GM12878 (cell line): ENCODE measurements around the gene ZNF839. TPM values are rescaled to one million over a fixed set of nuclear protein-coding genes. Genes with fewer than 3 reads are reported as not detected.

Experiments
- ATAC-seq: fragments of 200-7000 bp; cut with Tn5 transposase; 3 replicates; pipeline ENCODE4 v1.9.1; 2020; ENCODE audit warnings: mild to moderate bottlenecking, moderate library complexity
- BruUV-seq: library from RNA; stranded (reverse); fragments of 400-500 nt; replicated peaks from 2 replicates; lab custom pipeline; 2021; lab: Mats Ljungman, UMichigan
- CTCF ChIA-PET: fragments of 300-600 bp; sonication (Branson Sonifier 250); formaldehyde crosslinking; extraction: SDS; loops from one replicate; lab custom pipeline; 2021; ENCODE audit warnings: inconsistent platforms; lab: Yijun Ruan, JAX
- POLR2A ChIA-PET: fragments of 350-600 bp; formaldehyde crosslinking; extraction: SDS; loops from one replicate; lab custom pipeline; 2021; ENCODE audit warnings: inconsistent platforms; lab: Charles Lee
- RAD21 ChIA-PET: fragments of 300-600 bp; sonication (Branson Sonifier 250); formaldehyde crosslinking; loops from one replicate; lab custom pipeline; 2023; ENCODE audit warnings: antibody characterized with exemption; ENCODE audit not compliant: unreplicated experiment; lab: Charles Lee
- SMC1A ChIA-PET: fragments of 300-600 bp; sonication (Branson Sonifier 250); formaldehyde crosslinking; loops from one replicate; lab custom pipeline; 2023; ENCODE audit not compliant: unreplicated experiment, uncharacterized antibody; lab: Charles Lee
- DNase-seq: peaks from one replicate; pipeline ENCODE4 v3.0.0-alpha.2; 2011; ENCODE audit warnings: low read depth, low spot score
- FAIRE-seq: peaks from 3 replicates; lab custom pipeline; 2011; peaks lifted over from hg19 to GRCh38; lab: Jason Lieb, UNC
- H2AFZ ChIP-seq: 2 replicates; pipeline ENCODE4 v1.6.0; 2011; ENCODE audit warnings: low read depth, low read length, control low read depth; ENCODE audit not compliant: control insufficient read depth
- H3K27ac ChIP-seq: 2 replicates; pipeline ENCODE4 v1.5.1; 2011; ENCODE audit warnings: control low read depth; ENCODE audit not compliant: control insufficient read depth, insufficient read depth
- H3K27me3 ChIP-seq, 2 experiments: replicated peaks in 1 of 2; 2 replicates each; pipeline versions ENCODE4 v1.6.0 to v1.6.1; 2011; ENCODE audit warnings: low read length in 1 of 2; ENCODE audit not compliant: control insufficient read depth in 2 of 2, insufficient read depth in 2 of 2
- H3K36me3 ChIP-seq, 2 experiments: 2 replicates each; pipeline ENCODE4 v1.5.1; 2011; ENCODE audit warnings: low read length in 1 of 2; ENCODE audit not compliant: control insufficient read depth in 2 of 2, insufficient read depth in 2 of 2
- H3K4me1 ChIP-seq: 2 replicates; pipeline ENCODE4 v1.6.1; 2011; ENCODE audit warnings: mild to moderate bottlenecking, low read length, moderate library complexity, mixed read lengths; ENCODE audit not compliant: control insufficient read depth, insufficient read depth
- H3K4me2 ChIP-seq: 2 replicates; pipeline ENCODE4 v1.6.0; 2011; ENCODE audit warnings: control low read depth; ENCODE audit not compliant: control insufficient read depth, insufficient read depth
- H3K4me3 ChIP-seq: fragments of 200-600 bp; sonication (generic); 2 replicates; pipeline ENCODE4 v1.5.1; 2016
- H3K79me2 ChIP-seq: 2 replicates; pipeline ENCODE4 v1.6.0; 2011; ENCODE audit warnings: low read length; ENCODE audit not compliant: control insufficient read depth, insufficient read depth
- H3K9ac ChIP-seq: 2 replicates; pipeline ENCODE4 v1.8.0; 2011; ENCODE audit warnings: low read length, control low read depth, mixed read lengths; ENCODE audit not compliant: control insufficient read depth, insufficient read depth
- H3K9me3 ChIP-seq: replicated peaks from 3 replicates; pipeline ENCODE4 v1.5.1; 2011; ENCODE audit warnings: mild to moderate bottlenecking, low read length; ENCODE audit not compliant: control insufficient read depth, insufficient read depth
- H4K20me1 ChIP-seq: 2 replicates; pipeline ENCODE4 v1.6.0; 2011; ENCODE audit not compliant: control insufficient read depth, insufficient read depth
- BCL3 ChIP-seq: IDR thresholded peaks from 2 replicates; pipeline ENCODE4 v1.6.1; 2011; ENCODE audit warnings: borderline replicate concordance, low read depth, mild to moderate bottlenecking, moderate library complexity, low read length; ENCODE audit not compliant: insufficient read depth, poor library complexity, severe bottlenecking
- BHLHE40 ChIP-seq, 2 experiments: fragments of 450-650 bp in 1 of 2; IDR thresholded peaks; 2 replicates each; pipeline ENCODE4 v1.6.1; 2011 to 2017; ENCODE audit warnings: low read depth in 2 of 2, borderline replicate concordance in 1 of 2, improper control_type of control experiment in 1 of 2, low read length in 1 of 2, mild to moderate bottlenecking in 1 of 2
- E4F1 ChIP-seq: fragments of 450-650 bp; IDR thresholded peaks from 2 replicates; pipeline ENCODE4 v1.6.1; 2018; ENCODE audit warnings: borderline replicate concordance, mild to moderate bottlenecking; ENCODE audit not compliant: partially characterized antibody
- IRF5 ChIP-seq: fragments of 450-650 bp; IDR thresholded peaks from 2 replicates; pipeline ENCODE4 v1.6.1; 2017; ENCODE audit warnings: borderline replicate concordance
- MYC ChIP-seq: IDR thresholded peaks from 2 replicates; pipeline ENCODE4 v1.6.1; 2011; ENCODE audit warnings: mild to moderate bottlenecking, low read length, moderate library complexity, inconsistent platforms; ENCODE audit not compliant: insufficient read depth, insufficient replicate concordance, insufficient read length, severe bottlenecking
- NFIC ChIP-seq: IDR thresholded peaks from 2 replicates; pipeline ENCODE4 v1.6.1; 2012; ENCODE audit warnings: low read depth, mild to moderate bottlenecking, inconsistent platforms, low read length, moderate library complexity
- PKNOX1 ChIP-seq: fragments of 450-650 bp; IDR thresholded peaks from 2 replicates; pipeline ENCODE4 v1.6.1; 2016; ENCODE audit warnings: mild to moderate bottlenecking
- PML ChIP-seq: IDR thresholded peaks from 2 replicates; pipeline ENCODE4 v1.6.1; 2012; ENCODE audit warnings: low read length, inconsistent platforms
- RELA ChIP-seq: fragments of 450-650 bp; IDR thresholded peaks from 2 replicates; pipeline ENCODE4 v1.8.0; 2014; ENCODE audit warnings: borderline replicate concordance; ENCODE audit not compliant: partially characterized antibody
- SIN3A ChIP-seq: IDR thresholded peaks from 2 replicates; pipeline ENCODE4 v1.6.1; 2012; ENCODE audit warnings: low read depth, low read length, improper control_type of control experiment
- TBL1XR1 ChIP-seq: IDR thresholded peaks from 2 replicates; pipeline ENCODE4 v1.6.1; 2012; ENCODE audit warnings: low read depth, low read length, improper control_type of control experiment
- TCF3 ChIP-seq: IDR thresholded peaks from 2 replicates; pipeline ENCODE4 v1.6.1; 2012; ENCODE audit warnings: low read depth, mild to moderate bottlenecking, low read length, borderline replicate concordance; ENCODE audit not compliant: insufficient read depth
- ZNF622 ChIP-seq: fragments of 450-650 bp; IDR thresholded peaks from 2 replicates; pipeline ENCODE4 v1.6.1; 2017; ENCODE audit warnings: mild to moderate bottlenecking, inconsistent platforms
- ZZZ3 ChIP-seq: IDR thresholded peaks from 2 replicates; pipeline ENCODE4 v1.6.1; 2011; ENCODE audit warnings: low read depth; ENCODE audit not compliant: control insufficient read depth, insufficient read length
- WGBS: methylation state at CpG from one replicate; pipeline ENCODE4 v1.1.6; 2016; ENCODE audit warnings: low lambda C conversion rate; ENCODE audit not compliant: insufficient replicate concordance, insufficient coverage; ENCODE audit errors: missing lambda C conversion rate; 5-methylcytosine and 5-hydroxymethylcytosine counted together
- in situ Hi-C: fragments of 300-500 bp; cut with MboI; formaldehyde crosslinking; loops from 9 replicates; pipeline ENCODE4 v1.14.3; 2018; ENCODE audit warnings: mixed read lengths
- intact Hi-C: fragments of 100-400 bp; cut with micrococcal nuclease; formaldehyde crosslinking; loops from one replicate; pipeline ENCODE4 v1.14.2; 2022; ENCODE audit not compliant: unreplicated experiment
- polyA plus RNA-seq, 11 experiments: library from polyadenylated mRNA; depleted of rRNA in 4 of 11; unstranded in 6 of 11; stranded (reverse) in 5 of 11; fragments of >200 nt; fragmentation: Nextera tagmentation in 4 of 11; fragmentation: Illumina TruSeq in 1 of 11; extraction: Ambion mirVana in 4 of 11; extraction: Trizol in 1 of 11; gene quantifications; 1 replicate in 1 of 11; 2 replicates in 10 of 11; pipeline versions ENCODE4 v1.2.1 to v1.2.3, GENCODE V29; 2011 to 2016; ENCODE audit warnings: inconsistent platforms in 2 of 11, missing spikeins in 2 of 11, low read depth in 1 of 11
- total RNA-seq, 4 experiments: library from RNA; depleted of rRNA in 3 of 4; stranded (reverse); fragments of >200 nt in 3 of 4; fragmentation: Illumina TruSeq in 1 of 4; extraction: Trizol in 1 of 4; gene quantifications; 2 replicates each; pipeline versions ENCODE4 v1.2.1 to v1.2.3, GENCODE V29; 2013 to 2021

The ZNF839 gene
- total and polyA plus RNA-seq, 10 of the 15 experiments (the other 5 are each of a cell fraction or from before 2014, with no cell fraction given) = 1.4 to 14.4 (median 8.6) TPM

- H3K4me1 ChIP-seq = peaks cover 27% of the 10 kb centered on the region
- ATAC-seq (peak; percentile 83), FAIRE-seq (no peak), DNase-seq (peak; percentile 61)
- peak overlapping the region; percentile 93 for H2AFZ ChIP-seq
- no peaks in the 10 kb centered on the region for H3K9me3 ChIP-seq
- ChIA-PET POLR2A (interaction anchor here (0.5 to 0.7 kb wide), 4 partner anchors 10 to 552 kb away, joined by 3 to 6 read pairs (median 4); no protein-coding TSS in a partner anchor), SMC1A (interaction anchor here (0.8 to 2.4 kb wide), 8 partner anchors 9 to 355 kb away, joined by 3 to 7 read pairs (median 4); no protein-coding TSS in a partner anchor), CTCF (interaction anchor here (0.6 to 3.4 kb wide), 26 partner anchors 12 to 369 kb away, joined by 3 to 14 read pairs (median 4); partner anchors contain the start of genes CINP, MOK and TECPR2), RAD21 (interaction anchor here (0.6 to 1.9 kb wide), 8 partner anchors 12 to 353 kb away, joined by 3 to 7 read pairs (median 4); partner anchors contain the start of gene MOK)
- H3K27me3 ChIP-seq = no peaks in the 10 kb centered on the region
- peaks cover 14% of the 10 kb centered on the region for H3K79me2 ChIP-seq
- H3K4me2 ChIP-seq = peak overlapping the region; percentile 95
- intact Hi-C loops = loop anchor here (2.0 to 10.0 kb wide), 6 partner anchors 46 to 612 kb away; partner anchors contain the start of genes CINP, HSP90AA1 and TECPR2
- no peaks in the 10 kb centered on the region for H3K36me3 ChIP-seq
- H4K20me1 ChIP-seq = no peaks in the 10 kb centered on the region
- in situ Hi-C loops = loop anchor here (5.0 to 25.0 kb wide), 2 partner anchors 355 to 555 kb away; partner anchors contain the start of genes DYNC1H1 and PPP2R5C
- H3K4me3 ChIP-seq = peak overlapping the region; percentile 75
- no TSS peak for BruUV-seq
- peak overlapping the region; percentile 61; the same call in 1 of the 2 replicates for H3K27ac ChIP-seq
- under 1% methylated on average over 54 of the region's 54 CpGs for WGBS
- peak overlapping the region; percentile 64; the same call in 1 of the 2 replicates for H3K9ac ChIP-seq
- TF ChIP-seq BHLHE40 (IDR thresholded peaks at IDR 0.05; ENCODE audit: borderline replicate concordance in 1 of 2, low read depth in 2 of 2, low read length in 1 of 2) (peak; percentile 47 to 58; a peak in 2 of 4 replicates), PML (peak; percentile 39; the same call in 1 of the 2 replicates), SIN3A (no peak; the same call in 1 of the 2 replicates), TBL1XR1 (peak; percentile 99), BCL3 (no peak), RELA (peak; percentile 77), ZNF622 (no peak), E4F1 (no peak), NFIC (peak; percentile 40; the same call in 1 of the 2 replicates), MYC (no peak), ZZZ3 (no peak), PKNOX1 (peak; percentile 92), IRF5 (no peak), TCF3 (no peak)
Observed at GRCh38 chr14:102316743-102317563, 2.6 kb upstream of the ZNF839 start.
